ENCODE measurements around the gene GALC.

DNA sequence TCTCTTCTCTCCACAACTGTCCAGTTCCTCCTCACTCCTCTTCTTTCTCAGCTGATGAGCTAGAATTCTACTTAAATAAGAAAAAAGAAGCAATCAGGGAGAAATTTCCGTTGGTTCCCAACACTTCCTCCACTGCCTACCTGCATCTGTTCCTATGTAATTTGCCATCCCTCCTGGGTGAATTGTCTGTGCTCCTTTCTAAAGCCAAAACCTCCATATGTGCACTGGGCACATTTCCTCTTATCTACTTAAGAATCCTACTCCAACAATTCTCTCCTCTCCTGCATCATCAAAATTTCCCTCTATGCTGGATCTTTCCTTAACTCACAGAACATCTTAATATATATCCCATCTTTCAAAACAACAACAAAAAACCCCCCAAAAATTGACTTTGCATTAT is 47.2 kb upstream of the GALC start:
- TF ChIP-seq POLR2A (IDR thresholded peaks at IDR 0.05; ENCODE audit: low read depth, low read length) (no peak), TAF1 (IDR thresholded peaks at IDR 0.05; ENCODE audit: borderline replicate concordance, low read depth, low read length) (no peak)

Measured in GM12892 (cell line).